ENCODE data around the gene IFT88.

DNA sequence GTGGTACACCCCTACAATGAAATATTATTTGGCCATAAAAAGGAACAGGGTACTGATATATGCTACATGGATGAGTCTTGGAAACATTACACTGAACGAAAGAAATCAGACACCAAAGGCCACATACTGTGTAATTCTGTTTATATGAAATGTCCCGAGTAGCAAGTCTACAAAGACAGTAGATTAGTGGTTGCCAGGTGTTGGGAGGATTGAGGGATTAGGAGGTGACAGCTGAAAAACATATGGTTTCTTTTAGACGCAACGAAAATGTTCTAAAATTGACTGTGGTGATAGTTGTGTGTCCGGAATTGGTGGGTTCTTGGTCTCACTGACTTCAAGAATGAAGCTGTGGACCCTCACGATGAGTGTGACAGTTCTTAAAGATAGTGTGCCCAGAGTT lies 171.7 kb downstream of the IFT88 start:
- TF ChIP-seq CTCF (IDR thresholded peaks at IDR 0.05): no peak
- no peak for TF ChIP-seq POLR2A (IDR thresholded peaks at IDR 0.05)

All from suprapubic skin (tissue), 3 donors.